ENCODE results near the gene FOXC2. TPM values are rescaled to one million over a fixed set of nuclear protein-coding genes. Genes with fewer than 3 reads are reported as not detected.

FOXC2 gene
- total and polyA plus RNA-seq, 10 of the 15 experiments (the other 5 are each of a cell fraction or from before 2014, with no cell fraction given), result not detected

DNA sequence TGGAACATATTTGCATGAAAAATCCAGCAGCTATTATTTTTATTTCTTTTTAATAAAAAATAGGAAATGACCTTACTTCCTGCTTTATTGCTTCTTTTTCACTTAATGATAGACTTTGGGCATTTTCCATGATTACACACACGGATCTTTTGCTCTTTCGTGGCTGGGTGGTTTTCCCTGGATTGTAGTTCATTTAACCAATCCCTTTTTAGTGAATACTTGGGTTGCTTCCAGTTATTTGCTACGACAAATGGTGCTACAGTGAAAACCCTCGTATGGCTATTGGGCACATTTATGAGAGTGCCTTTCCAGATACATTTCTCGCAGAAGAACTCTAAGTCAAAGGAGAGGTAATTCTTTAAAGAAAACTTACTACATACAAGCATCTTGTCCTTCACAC is 50.3 kb downstream of the FOXC2 start:
- ATAC-seq (no peak), DNase-seq (ENCODE audit: low read depth, low spot score) (no peak), FAIRE-seq (no peak)
- H2AFZ ChIP-seq (ENCODE audit: control insufficient read depth, low read depth, low read length), result no peak overlapping the region
- WGBS (ENCODE audit: insufficient coverage, insufficient replicate concordance, low lambda C conversion rate, missing lambda C conversion rate), result 14% methylated on average over 5 of the region's 5 CpGs
- POLR2A ChIA-PET, result no interaction called here
- CTCF ChIA-PET, result no interaction called here
- H3K27me3 ChIP-seq (replicated peaks in 1 of 2; ENCODE audit: control insufficient read depth in 2 of 2, insufficient read depth in 2 of 2, low read length in 1 of 2), result no peaks in the 10 kb centered on the region; a peak in 1 of 4 replicates
- no TSS peak for BruUV-seq (replicated peaks)
- no peaks in the 10 kb centered on the region for H3K36me3 ChIP-seq (ENCODE audit: control insufficient read depth in 2 of 2, insufficient read depth in 2 of 2, low read length in 1 of 2)
- H3K9ac ChIP-seq (ENCODE audit: control insufficient read depth, insufficient read depth, low read length), result no peak overlapping the region
- H3K27ac ChIP-seq (ENCODE audit: control insufficient read depth, insufficient read depth), result no peak overlapping the region
- no peak overlapping the region for H3K4me2 ChIP-seq (ENCODE audit: control insufficient read depth, insufficient read depth)
- H4K20me1 ChIP-seq (ENCODE audit: control insufficient read depth, insufficient read depth), result no peaks in the 10 kb centered on the region
- no peak overlapping the region for H3K4me3 ChIP-seq
- intact Hi-C loops (cut with micrococcal nuclease; ENCODE audit: unreplicated experiment) (no loop called here), in situ Hi-C loops (cut with MboI) (no loop called here)
- SMC1A ChIA-PET (ENCODE audit: uncharacterized antibody, unreplicated experiment), result interaction anchor here (1.1 kb wide), 1 partner anchor 9 kb away, joined by 5 read pairs; no protein-coding TSS in a partner anchor
- RAD21 ChIA-PET (ENCODE audit: unreplicated experiment), result no interaction called here
- no peaks in the 10 kb centered on the region for H3K4me1 ChIP-seq (ENCODE audit: control insufficient read depth, insufficient read depth, low read length)
- H3K79me2 ChIP-seq (ENCODE audit: control insufficient read depth, insufficient read depth, low read length), result no peaks in the 10 kb centered on the region
- H3K9me3 ChIP-seq (replicated peaks; ENCODE audit: control insufficient read depth, insufficient read depth, low read length), result no peaks in the 10 kb centered on the region
- no peak for TF ChIP-seq SMARCA5 (IDR thresholded peaks at IDR 0.05)
- TF ChIP-seq, protein P1, sequence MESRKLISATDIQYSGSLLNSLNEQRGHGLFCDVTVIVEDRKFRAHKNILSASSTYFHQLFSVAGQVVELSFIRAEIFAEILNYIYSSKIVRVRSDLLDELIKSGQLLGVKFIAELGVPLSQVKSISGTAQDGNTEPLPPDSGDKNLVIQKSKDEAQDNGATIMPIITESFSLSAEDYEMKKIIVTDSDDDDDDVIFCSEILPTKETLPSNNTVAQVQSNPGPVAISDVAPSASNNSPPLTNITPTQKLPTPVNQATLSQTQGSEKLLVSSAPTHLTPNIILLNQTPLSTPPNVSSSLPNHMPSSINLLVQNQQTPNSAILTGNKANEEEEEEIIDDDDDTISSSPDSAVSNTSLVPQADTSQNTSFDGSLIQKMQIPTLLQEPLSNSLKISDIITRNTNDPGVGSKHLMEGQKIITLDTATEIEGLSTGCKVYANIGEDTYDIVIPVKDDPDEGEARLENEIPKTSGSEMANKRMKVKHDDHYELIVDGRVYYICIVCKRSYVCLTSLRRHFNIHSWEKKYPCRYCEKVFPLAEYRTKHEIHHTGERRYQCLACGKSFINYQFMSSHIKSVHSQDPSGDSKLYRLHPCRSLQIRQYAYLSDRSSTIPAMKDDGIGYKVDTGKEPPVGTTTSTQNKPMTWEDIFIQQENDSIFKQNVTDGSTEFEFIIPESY (IDR thresholded peaks at IDR 0.05), result no peak
- TF ChIP-seq ZBED1 (IDR thresholded peaks at IDR 0.05; ENCODE audit: borderline replicate concordance), result no peak
- TF ChIP-seq, protein P2, sequence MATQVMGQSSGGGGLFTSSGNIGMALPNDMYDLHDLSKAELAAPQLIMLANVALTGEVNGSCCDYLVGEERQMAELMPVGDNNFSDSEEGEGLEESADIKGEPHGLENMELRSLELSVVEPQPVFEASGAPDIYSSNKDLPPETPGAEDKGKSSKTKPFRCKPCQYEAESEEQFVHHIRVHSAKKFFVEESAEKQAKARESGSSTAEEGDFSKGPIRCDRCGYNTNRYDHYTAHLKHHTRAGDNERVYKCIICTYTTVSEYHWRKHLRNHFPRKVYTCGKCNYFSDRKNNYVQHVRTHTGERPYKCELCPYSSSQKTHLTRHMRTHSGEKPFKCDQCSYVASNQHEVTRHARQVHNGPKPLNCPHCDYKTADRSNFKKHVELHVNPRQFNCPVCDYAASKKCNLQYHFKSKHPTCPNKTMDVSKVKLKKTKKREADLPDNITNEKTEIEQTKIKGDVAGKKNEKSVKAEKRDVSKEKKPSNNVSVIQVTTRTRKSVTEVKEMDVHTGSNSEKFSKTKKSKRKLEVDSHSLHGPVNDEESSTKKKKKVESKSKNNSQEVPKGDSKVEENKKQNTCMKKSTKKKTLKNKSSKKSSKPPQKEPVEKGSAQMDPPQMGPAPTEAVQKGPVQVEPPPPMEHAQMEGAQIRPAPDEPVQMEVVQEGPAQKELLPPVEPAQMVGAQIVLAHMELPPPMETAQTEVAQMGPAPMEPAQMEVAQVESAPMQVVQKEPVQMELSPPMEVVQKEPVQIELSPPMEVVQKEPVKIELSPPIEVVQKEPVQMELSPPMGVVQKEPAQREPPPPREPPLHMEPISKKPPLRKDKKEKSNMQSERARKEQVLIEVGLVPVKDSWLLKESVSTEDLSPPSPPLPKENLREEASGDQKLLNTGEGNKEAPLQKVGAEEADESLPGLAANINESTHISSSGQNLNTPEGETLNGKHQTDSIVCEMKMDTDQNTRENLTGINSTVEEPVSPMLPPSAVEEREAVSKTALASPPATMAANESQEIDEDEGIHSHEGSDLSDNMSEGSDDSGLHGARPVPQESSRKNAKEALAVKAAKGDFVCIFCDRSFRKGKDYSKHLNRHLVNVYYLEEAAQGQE (IDR thresholded peaks at IDR 0.05; ENCODE audit: low read depth, low read length), result no peak
- TF ChIP-seq, protein P3, sequence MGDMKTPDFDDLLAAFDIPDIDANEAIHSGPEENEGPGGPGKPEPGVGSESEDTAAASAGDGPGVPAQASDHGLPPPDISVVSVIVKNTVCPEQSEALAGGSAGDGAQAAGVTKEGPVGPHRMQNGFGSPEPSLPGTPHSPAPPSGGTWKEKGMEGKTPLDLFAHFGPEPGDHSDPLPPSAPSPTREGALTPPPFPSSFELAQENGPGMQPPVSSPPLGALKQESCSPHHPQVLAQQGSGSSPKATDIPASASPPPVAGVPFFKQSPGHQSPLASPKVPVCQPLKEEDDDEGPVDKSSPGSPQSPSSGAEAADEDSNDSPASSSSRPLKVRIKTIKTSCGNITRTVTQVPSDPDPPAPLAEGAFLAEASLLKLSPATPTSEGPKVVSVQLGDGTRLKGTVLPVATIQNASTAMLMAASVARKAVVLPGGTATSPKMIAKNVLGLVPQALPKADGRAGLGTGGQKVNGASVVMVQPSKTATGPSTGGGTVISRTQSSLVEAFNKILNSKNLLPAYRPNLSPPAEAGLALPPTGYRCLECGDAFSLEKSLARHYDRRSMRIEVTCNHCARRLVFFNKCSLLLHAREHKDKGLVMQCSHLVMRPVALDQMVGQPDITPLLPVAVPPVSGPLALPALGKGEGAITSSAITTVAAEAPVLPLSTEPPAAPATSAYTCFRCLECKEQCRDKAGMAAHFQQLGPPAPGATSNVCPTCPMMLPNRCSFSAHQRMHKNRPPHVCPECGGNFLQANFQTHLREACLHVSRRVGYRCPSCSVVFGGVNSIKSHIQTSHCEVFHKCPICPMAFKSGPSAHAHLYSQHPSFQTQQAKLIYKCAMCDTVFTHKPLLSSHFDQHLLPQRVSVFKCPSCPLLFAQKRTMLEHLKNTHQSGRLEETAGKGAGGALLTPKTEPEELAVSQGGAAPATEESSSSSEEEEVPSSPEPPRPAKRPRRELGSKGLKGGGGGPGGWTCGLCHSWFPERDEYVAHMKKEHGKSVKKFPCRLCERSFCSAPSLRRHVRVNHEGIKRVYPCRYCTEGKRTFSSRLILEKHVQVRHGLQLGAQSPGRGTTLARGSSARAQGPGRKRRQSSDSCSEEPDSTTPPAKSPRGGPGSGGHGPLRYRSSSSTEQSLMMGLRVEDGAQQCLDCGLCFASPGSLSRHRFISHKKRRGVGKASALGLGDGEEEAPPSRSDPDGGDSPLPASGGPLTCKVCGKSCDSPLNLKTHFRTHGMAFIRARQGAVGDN (IDR thresholded peaks at IDR 0.05), result no peak
- no peak for TF ChIP-seq FOXM1 (IDR thresholded peaks at IDR 0.05; ENCODE audit: low read depth, low read length)
- no peak for TF ChIP-seq BHLHE40 (IDR thresholded peaks at IDR 0.05; ENCODE audit: borderline replicate concordance in 1 of 2, low read depth in 2 of 2, low read length in 1 of 2)
- TF ChIP-seq, protein P4, sequence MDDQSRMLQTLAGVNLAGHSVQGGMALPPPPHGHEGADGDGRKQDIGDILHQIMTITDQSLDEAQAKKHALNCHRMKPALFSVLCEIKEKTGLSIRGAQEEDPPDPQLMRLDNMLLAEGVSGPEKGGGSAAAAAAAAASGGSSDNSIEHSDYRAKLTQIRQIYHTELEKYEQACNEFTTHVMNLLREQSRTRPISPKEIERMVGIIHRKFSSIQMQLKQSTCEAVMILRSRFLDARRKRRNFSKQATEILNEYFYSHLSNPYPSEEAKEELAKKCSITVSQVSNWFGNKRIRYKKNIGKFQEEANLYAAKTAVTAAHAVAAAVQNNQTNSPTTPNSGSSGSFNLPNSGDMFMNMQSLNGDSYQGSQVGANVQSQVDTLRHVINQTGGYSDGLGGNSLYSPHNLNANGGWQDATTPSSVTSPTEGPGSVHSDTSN (IDR thresholded peaks at IDR 0.05; ENCODE audit: insufficient replicate concordance, low read depth, low read length), result no peak
- no peak for TF ChIP-seq PML (IDR thresholded peaks at IDR 0.05; ENCODE audit: low read length)
- no peak for TF ChIP-seq RELB (IDR thresholded peaks at IDR 0.05; ENCODE audit: low read depth)
- no peak for TF ChIP-seq LARP7 (IDR thresholded peaks at IDR 0.05)
- TF ChIP-seq ZNF207 (IDR thresholded peaks at IDR 0.05; ENCODE audit: borderline replicate concordance), result no peak
